Endothelial cell of umbilical vein (primary cell): Measurements from ENCODE around the gene PXK. TPM values are rescaled to one million over a fixed set of nuclear protein-coding genes. Genes with fewer than 3 reads are reported as not detected.

Experiments
- BruUV-seq: library from RNA; stranded (reverse); fragments of 400-500 nt; replicated peaks from 2 replicates; lab custom pipeline; 2021; lab: Mats Ljungman, UMichigan
- CTCF ChIA-PET: fragments of 300-600, 350-600 bp; sonication (Branson Sonifier 250); formaldehyde crosslinking; loops from one replicate; lab custom pipeline; 2021; ENCODE audit warnings: antibody characterized with exemption, inconsistent platforms; lab: Charles Lee
- POLR2A ChIA-PET: fragments of 300-600, 350-600 bp; sonication (Branson Sonifier 250); formaldehyde crosslinking; loops from one replicate; lab custom pipeline; 2021; ENCODE audit warnings: antibody characterized with exemption, inconsistent platforms; lab: Charles Lee
- DNase-seq: peaks from one replicate; pipeline ENCODE4 v3.0.0-alpha.2; 2011; ENCODE audit warnings: low read depth, low spot score
- FAIRE-seq: peaks from 2 replicates; lab custom pipeline; 2011; peaks lifted over from hg19 to GRCh38; lab: Jason Lieb, UNC
- H2AFZ ChIP-seq: 2 replicates; pipeline ENCODE4 v1.6.0; 2012; ENCODE audit warnings: low read depth, low read length, control low read depth, inconsistent platforms
- H3K27ac ChIP-seq: 2 replicates; pipeline ENCODE4 v1.5.1; 2011; ENCODE audit warnings: low read depth, mild to moderate bottlenecking, control low read depth, low read length, moderate library complexity; ENCODE audit not compliant: insufficient read depth
- H3K27me3 ChIP-seq, 2 experiments: 2 replicates each; pipeline versions ENCODE4 v1.6.0 to v1.6.1; 2011; ENCODE audit warnings: low read length in 2 of 2, mixed read lengths in 1 of 2; ENCODE audit not compliant: control insufficient read depth in 2 of 2, insufficient read depth in 2 of 2
- H3K36me3 ChIP-seq, 2 experiments: 2 replicates in 1 of 2; 3 replicates in 1 of 2; pipeline ENCODE4 v1.5.1; 2011; ENCODE audit warnings: low read length in 2 of 2, mild to moderate bottlenecking in 1 of 2, moderate library complexity in 1 of 2; ENCODE audit not compliant: control insufficient read depth in 2 of 2, insufficient read depth in 2 of 2; ENCODE audit errors: extremely low read depth in 1 of 2
- H3K4me1 ChIP-seq: 3 replicates; pipeline ENCODE4 v1.5.1; 2011; ENCODE audit warnings: mild to moderate bottlenecking, low read length; ENCODE audit not compliant: control insufficient read depth, insufficient read depth; ENCODE audit errors: extremely low read depth
- H3K4me2 ChIP-seq: 2 replicates; pipeline ENCODE4 v1.6.1; 2011; ENCODE audit warnings: low read length, control low read depth, mixed read lengths; ENCODE audit not compliant: insufficient read depth
- H3K4me3 ChIP-seq, 3 experiments: fragments of 200-600 bp in 1 of 3; sonication (generic), shearing (Covaris generic) in 1 of 3; replicated peaks in 1 of 3; 2 replicates each; pipeline ENCODE4 v1.5.1; 2011 to 2016; ENCODE audit warnings: control low read depth in 3 of 3, low read length in 3 of 3, mild to moderate bottlenecking in 2 of 3, inconsistent platforms in 1 of 3, low read depth in 1 of 3, moderate library complexity in 1 of 3; ENCODE audit not compliant: insufficient read depth in 1 of 3
- H3K79me2 ChIP-seq: 2 replicates; pipeline ENCODE4 v1.6.0; 2012; ENCODE audit warnings: low read length, inconsistent platforms; ENCODE audit not compliant: control insufficient read depth, insufficient read depth
- H3K9ac ChIP-seq: replicated peaks from 2 replicates; pipeline ENCODE3; 2011; ENCODE audit warnings: low read length, control low read depth; ENCODE audit not compliant: insufficient read depth; ENCODE audit errors: extremely low read depth
- H3K9me1 ChIP-seq: replicated peaks from 3 replicates; pipeline ENCODE4 v1.6.0; 2011; ENCODE audit warnings: mild to moderate bottlenecking, low read length; ENCODE audit not compliant: control insufficient read depth, insufficient read depth; ENCODE audit errors: extremely low read depth
- H3K9me3 ChIP-seq: replicated peaks from 2 replicates; pipeline ENCODE4 v1.5.1; 2012; ENCODE audit warnings: low read length, inconsistent platforms; ENCODE audit not compliant: control insufficient read depth, insufficient read depth
- H4K20me1 ChIP-seq: replicated peaks from 2 replicates; pipeline ENCODE3; 2011; ENCODE audit warnings: mild to moderate bottlenecking, low read length; ENCODE audit not compliant: control insufficient read depth, insufficient read depth; ENCODE audit errors: extremely low read depth
- FOS ChIP-seq: IDR thresholded peaks from 2 replicates; pipeline ENCODE4 v1.6.1; 2011; ENCODE audit warnings: mild to moderate bottlenecking, low read length, moderate library complexity, borderline replicate concordance; ENCODE audit not compliant: insufficient read depth
- GATA2 ChIP-seq: IDR thresholded peaks from 2 replicates; pipeline ENCODE4 v1.7.0; 2011; ENCODE audit warnings: low read depth, mild to moderate bottlenecking, moderate library complexity, mixed read lengths, low read length; ENCODE audit not compliant: insufficient read length, insufficient read depth
- JUN ChIP-seq: IDR thresholded peaks from 2 replicates; pipeline ENCODE4 v1.6.1; 2011; ENCODE audit warnings: borderline replicate concordance, low read depth; ENCODE audit not compliant: insufficient read length, insufficient read depth
- MYC ChIP-seq: IDR thresholded peaks from one replicate; pipeline ENCODE4 v1.6.1; 2011; ENCODE audit warnings: mild to moderate bottlenecking, low read depth, low read length
- POLR2A ChIP-seq: IDR thresholded peaks from 2 replicates; pipeline ENCODE4 v1.6.1; 2012; ENCODE audit warnings: low read depth, mild to moderate bottlenecking, control low read depth, low read length
- POLR2AphosphoS5 ChIP-seq: IDR thresholded peaks from 2 replicates; pipeline ENCODE4 v1.6.1; 2012; ENCODE audit warnings: low read depth, mild to moderate bottlenecking, control low read depth, low read length, moderate library complexity; ENCODE audit not compliant: insufficient read depth
- dilution Hi-C: fragments of 300-500 bp; cut with MboI; formaldehyde crosslinking; loops from one replicate; pipeline ENCODE4 v1.15.0; 2019; ENCODE audit warnings: low sequenced_read_pairs; ENCODE audit not compliant: extremely low pct_ligation_motif_present
- intact Hi-C: fragments of 100-400 bp; cut with micrococcal nuclease; formaldehyde crosslinking; loops from one replicate; pipeline ENCODE4 v1.10.0; 2022
- polyA plus RNA-seq, 4 experiments: library from polyadenylated mRNA; depleted of rRNA in 3 of 4; stranded (reverse) in 3 of 4; unstranded in 1 of 4; fragments of >200 nt; gene quantifications; 2 replicates each; pipeline versions ENCODE4 v1.2.1 to v1.2.3, GENCODE V29; 2011 to 2012; ENCODE audit warnings: missing spikeins in 1 of 4
- total RNA-seq: library from RNA; stranded (reverse); gene quantifications from 2 replicates; pipeline ENCODE4 v1.2.3, GENCODE V29; 2021
- TF ChIP-seq, protein P1 (sequence below), 2 donors: IDR thresholded peaks; 1 replicate in 1 of 2; 2 replicates in 1 of 2; pipeline ENCODE4 v1.5.1; 2011; ENCODE audit warnings: low read length in 2 of 2, mild to moderate bottlenecking in 2 of 2, moderate library complexity in 2 of 2, control low read depth in 1 of 2, inconsistent platforms in 1 of 2, low read depth in 1 of 2; ENCODE audit not compliant: insufficient read depth in 1 of 2; ENCODE audit errors: extremely low read depth in 1 of 2
- TF ChIP-seq, protein P2 (sequence below): IDR thresholded peaks from 2 replicates; pipeline ENCODE4 v1.6.1; 2011; ENCODE audit not compliant: insufficient read depth, insufficient read length

The PXK gene
- total and polyA plus RNA-seq, 2 donors (not counting 3 experiments of a cell fraction or from before 2014, with no cell fraction given) = 11.3 to 14.6 TPM

DNA sequence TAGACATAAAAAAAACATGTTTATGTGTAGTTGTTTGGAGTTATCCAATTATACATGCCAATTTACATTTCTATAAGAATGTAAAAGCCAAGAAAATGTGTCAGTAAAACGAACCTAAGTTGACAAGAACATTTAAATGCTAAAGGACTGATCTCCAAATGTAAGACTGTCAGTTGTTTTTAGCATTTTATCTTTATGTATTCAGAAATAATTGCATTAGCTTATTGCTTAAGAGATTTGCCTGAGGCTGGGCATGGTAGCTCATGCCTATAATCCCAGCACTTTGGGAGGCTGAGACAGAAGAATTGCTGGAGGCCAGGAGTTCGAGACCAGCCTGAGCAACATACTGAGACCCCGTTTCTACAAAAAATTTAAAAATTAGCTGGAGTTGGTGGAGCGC, 26.9 kb downstream of the PXK start:
- ChIA-PET CTCF (interaction anchor here (0.8 to 1.0 kb wide), 2 partner anchors 9 to 10 kb away, joined by 3 to 4 read pairs; no protein-coding TSS in a partner anchor), POLR2A (no interaction called here)
- dilution Hi-C loops = no loop called here
- DNase-seq (no peak), FAIRE-seq (no peak)
- Histone ChIP-seq H3K4me1 (no peaks in the 10 kb centered on the region), H3K36me3 (no peaks in the 10 kb centered on the region), H3K27me3 (no peaks in the 10 kb centered on the region), H3K79me2 (no peaks in the 10 kb centered on the region), H3K9ac (no peak overlapping the region), H3K27ac (no peak overlapping the region), H3K4me2 (no peak overlapping the region), H3K4me3 (no peak overlapping the region), H2AFZ (no peak overlapping the region), H4K20me1 (no peaks in the 10 kb centered on the region), H3K9me3 (no peaks in the 10 kb centered on the region), H3K9me1 (no peaks in the 10 kb centered on the region)
- TF ChIP-seq, protein P1, sequence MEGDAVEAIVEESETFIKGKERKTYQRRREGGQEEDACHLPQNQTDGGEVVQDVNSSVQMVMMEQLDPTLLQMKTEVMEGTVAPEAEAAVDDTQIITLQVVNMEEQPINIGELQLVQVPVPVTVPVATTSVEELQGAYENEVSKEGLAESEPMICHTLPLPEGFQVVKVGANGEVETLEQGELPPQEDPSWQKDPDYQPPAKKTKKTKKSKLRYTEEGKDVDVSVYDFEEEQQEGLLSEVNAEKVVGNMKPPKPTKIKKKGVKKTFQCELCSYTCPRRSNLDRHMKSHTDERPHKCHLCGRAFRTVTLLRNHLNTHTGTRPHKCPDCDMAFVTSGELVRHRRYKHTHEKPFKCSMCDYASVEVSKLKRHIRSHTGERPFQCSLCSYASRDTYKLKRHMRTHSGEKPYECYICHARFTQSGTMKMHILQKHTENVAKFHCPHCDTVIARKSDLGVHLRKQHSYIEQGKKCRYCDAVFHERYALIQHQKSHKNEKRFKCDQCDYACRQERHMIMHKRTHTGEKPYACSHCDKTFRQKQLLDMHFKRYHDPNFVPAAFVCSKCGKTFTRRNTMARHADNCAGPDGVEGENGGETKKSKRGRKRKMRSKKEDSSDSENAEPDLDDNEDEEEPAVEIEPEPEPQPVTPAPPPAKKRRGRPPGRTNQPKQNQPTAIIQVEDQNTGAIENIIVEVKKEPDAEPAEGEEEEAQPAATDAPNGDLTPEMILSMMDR (IDR thresholded peaks at IDR 0.05; ENCODE audit: extremely low read depth in 1 of 2, insufficient read depth in 1 of 2, low read depth in 1 of 2, low read length in 2 of 2) = no peak
- no peak for TF ChIP-seq MYC
- TF ChIP-seq, protein P2, sequence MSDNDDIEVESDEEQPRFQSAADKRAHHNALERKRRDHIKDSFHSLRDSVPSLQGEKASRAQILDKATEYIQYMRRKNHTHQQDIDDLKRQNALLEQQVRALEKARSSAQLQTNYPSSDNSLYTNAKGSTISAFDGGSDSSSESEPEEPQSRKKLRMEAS = no peak
- TF ChIP-seq JUN = no peak
- no peak for TF ChIP-seq POLR2A
- no peak for TF ChIP-seq GATA2
- TF ChIP-seq POLR2AphosphoS5 = no peak
- no peak for TF ChIP-seq FOS
- intact Hi-C loops = no loop called here
- BruUV-seq = no TSS peak
